H1 (cell line): ENCODE results near the gene RABL2B. TPM values are rescaled to one million over a fixed set of nuclear protein-coding genes. Genes with fewer than 3 reads are reported as not detected.
"Not testable (repeated sequence)": the region's sequence is repeated elsewhere in the genome, so short reads cannot be mapped to it uniquely, and the experiment has no call there.

Source experiments
- CTCF ChIA-PET: fragments of 300-600 bp; sonication (Branson Sonifier 250); formaldehyde crosslinking; loops from one replicate; lab custom pipeline; 2021; ENCODE audit not compliant: partially characterized antibody; lab: Charles Lee
- POLR2A ChIA-PET: fragments of 300-600 bp; sonication (Branson Sonifier 250); formaldehyde crosslinking; loops from one replicate; lab custom pipeline; 2021; ENCODE audit warnings: inconsistent platforms; ENCODE audit not compliant: partially characterized antibody; lab: Charles Lee
- DNase-seq, 2 experiments: peaks; one replicate each; pipeline versions ENCODE4 v3.0.0 to v3.0.0-alpha.2; 2010 to 2022; ENCODE audit warnings: low spot score in 2 of 2, low read depth in 1 of 2, mixed read lengths in 1 of 2
- FAIRE-seq: peaks from 2 replicates; lab custom pipeline; 2011; peaks lifted over from hg19 to GRCh38; lab: Jason Lieb, UNC
- H2AFZ ChIP-seq: 2 replicates; pipeline ENCODE4 v1.8.1; 2012; ENCODE audit warnings: low read length, inconsistent platforms
- H2AK5ac ChIP-seq: 2 replicates; pipeline ENCODE4 v1.6.1; 2013; ENCODE audit warnings: low read depth, low read length
- H2BK120ac ChIP-seq: replicated peaks from 2 replicates; pipeline ENCODE3; 2013; ENCODE audit warnings: low read depth, low read length, inconsistent platforms
- H2BK12ac ChIP-seq: 2 replicates; pipeline ENCODE4 v1.6.1; 2013; ENCODE audit warnings: low read depth, low read length
- H2BK15ac ChIP-seq: 2 replicates; pipeline ENCODE4 v1.6.1; 2013; ENCODE audit warnings: low read length
- H2BK20ac ChIP-seq: 2 replicates; pipeline ENCODE4 v1.6.1; 2013; ENCODE audit warnings: low read length
- H2BK5ac ChIP-seq: 2 replicates; pipeline ENCODE4 v1.6.1; 2013; ENCODE audit warnings: low read depth, low read length
- H3K14ac ChIP-seq: 2 replicates; pipeline ENCODE4 v1.6.1; 2013; ENCODE audit warnings: inconsistent platforms; ENCODE audit not compliant: insufficient read length
- H3K18ac ChIP-seq: 2 replicates; pipeline ENCODE4 v1.6.1; 2013; ENCODE audit warnings: low read length; ENCODE audit errors: extremely low read depth
- H3K23ac ChIP-seq: 2 replicates; pipeline ENCODE4 v1.6.1; 2013; ENCODE audit warnings: inconsistent platforms; ENCODE audit not compliant: insufficient read length
- H3K23me2 ChIP-seq: 2 replicates; pipeline ENCODE4 v1.6.1; 2013; ENCODE audit warnings: low read depth, low read length
- H3K27ac ChIP-seq: 2 replicates; pipeline ENCODE4 v1.6.1; 2011; ENCODE audit warnings: low read depth, low read length, inconsistent platforms
- H3K27me3 ChIP-seq, 4 experiments: replicated peaks in 1 of 4; 1 replicate in 1 of 4; 2 replicates in 3 of 4; pipeline versions ENCODE4 v1.6.1 to v1.8.1; 2011 to 2013; ENCODE audit warnings: low read length in 3 of 4, mild to moderate bottlenecking in 3 of 4, inconsistent platforms in 2 of 4, mixed read lengths in 2 of 4, moderate library complexity in 1 of 4; ENCODE audit not compliant: control insufficient read depth in 3 of 4, insufficient read depth in 3 of 4; ENCODE audit errors: extremely low read depth in 1 of 4
- H3K36me3 ChIP-seq, 4 experiments: 2 replicates each; pipeline versions ENCODE4 v1.6.1 to v1.8.1; 2011 to 2013; ENCODE audit warnings: mild to moderate bottlenecking in 4 of 4, low read length in 3 of 4, moderate library complexity in 2 of 4, control low read depth in 1 of 4, inconsistent platforms in 1 of 4; ENCODE audit not compliant: insufficient read depth in 4 of 4, control insufficient read depth in 2 of 4
- H3K4ac ChIP-seq: replicated peaks from 2 replicates; pipeline ENCODE3; 2013; ENCODE audit warnings: low read length, low read depth, mixed read lengths, inconsistent platforms; ENCODE audit not compliant: insufficient read length
- H3K4me1 ChIP-seq, 4 experiments: replicated peaks in 1 of 4; 1 replicate in 1 of 4; 2 replicates in 3 of 4; pipeline versions ENCODE4 v1.6.1 to v1.8.1; 2011 to 2013; ENCODE audit warnings: low read length in 3 of 4, inconsistent platforms in 2 of 4, mixed read lengths in 1 of 4; ENCODE audit not compliant: insufficient read depth in 4 of 4, control insufficient read depth in 3 of 4
- H3K4me2 ChIP-seq, 2 experiments: 2 replicates each; pipeline versions ENCODE4 v1.6.1 to v1.8.1; 2011 to 2013; ENCODE audit warnings: low read depth in 2 of 2, low read length in 2 of 2, control low read depth in 1 of 2, inconsistent platforms in 1 of 2, mild to moderate bottlenecking in 1 of 2; ENCODE audit not compliant: insufficient read depth in 1 of 2
- H3K4me3 ChIP-seq, 4 experiments: fragments of 200-600, 300-600 bp in 1 of 4; sonication (generic), shearing (Covaris generic), sonication (Bioruptor Twin) in 1 of 4; 2 replicates each; pipeline versions ENCODE4 v1.5.1 to v1.8.1; 2011 to 2016; ENCODE audit warnings: low read length in 4 of 4, low read depth in 3 of 4, control low read depth in 2 of 4, inconsistent platforms in 2 of 4, mild to moderate bottlenecking in 2 of 4, mixed read lengths in 1 of 4, moderate library complexity in 1 of 4; ENCODE audit not compliant: insufficient read depth in 2 of 4; ENCODE audit errors: extremely low read depth in 1 of 4
- H3K56ac ChIP-seq: replicated peaks from 2 replicates; pipeline ENCODE3; 2013; ENCODE audit warnings: low read depth, mild to moderate bottlenecking, mixed read lengths, low read length, inconsistent platforms; ENCODE audit not compliant: insufficient read length
- H3K79me1 ChIP-seq: 2 replicates; pipeline ENCODE4 v1.6.1; 2013; ENCODE audit warnings: low read depth, low read length, control low read depth
- H3K79me2 ChIP-seq, 2 experiments: 2 replicates each; pipeline versions ENCODE4 v1.6.1 to v1.8.1; 2012 to 2013; ENCODE audit warnings: low read length in 2 of 2, mild to moderate bottlenecking in 2 of 2, inconsistent platforms in 1 of 2; ENCODE audit not compliant: insufficient read depth in 2 of 2, control insufficient read depth in 1 of 2
- H3K9ac ChIP-seq, 4 experiments: replicated peaks in 1 of 4; 1 replicate in 1 of 4; 2 replicates in 3 of 4; pipeline versions ENCODE4 v1.6.1 to v1.8.1; 2011 to 2013; ENCODE audit warnings: low read depth in 3 of 4, low read length in 3 of 4, control low read depth in 2 of 4, mild to moderate bottlenecking in 2 of 4, moderate library complexity in 2 of 4, inconsistent platforms in 1 of 4; ENCODE audit errors: extremely low read depth in 1 of 4
- H3K9me3 ChIP-seq, 2 experiments: 2 replicates each; pipeline versions ENCODE4 v1.6.1 to v1.8.1; 2012 to 2013; ENCODE audit warnings: mild to moderate bottlenecking in 2 of 2, moderate library complexity in 2 of 2, control low read depth in 1 of 2, inconsistent platforms in 1 of 2, low read depth in 1 of 2, low read length in 1 of 2, mixed read lengths in 1 of 2; ENCODE audit not compliant: insufficient read depth in 2 of 2
- H4K20me1 ChIP-seq, 2 experiments: replicated peaks in 1 of 2; 2 replicates each; pipeline versions ENCODE3 to v1.8.1; 2011 to 2013; ENCODE audit warnings: inconsistent platforms in 2 of 2, low read length in 2 of 2, mild to moderate bottlenecking in 1 of 2; ENCODE audit not compliant: insufficient read depth in 2 of 2, control insufficient read depth in 1 of 2
- H4K5ac ChIP-seq: 2 replicates; pipeline ENCODE4 v1.6.1; 2013; ENCODE audit warnings: low read length, low read depth, mixed read lengths, inconsistent platforms; ENCODE audit not compliant: insufficient read length
- H4K8ac ChIP-seq: 2 replicates; pipeline ENCODE4 v1.8.0; 2013; ENCODE audit warnings: mild to moderate bottlenecking, moderate library complexity, low read length, inconsistent platforms; ENCODE audit not compliant: insufficient read depth; ENCODE audit errors: extremely low read depth
- H4K91ac ChIP-seq: replicated peaks from 2 replicates; pipeline ENCODE3; 2013; ENCODE audit warnings: low read length, mixed read lengths, inconsistent platforms; ENCODE audit not compliant: insufficient read length
- WGBS, 2 experiments: shearing (Covaris generic) in 1 of 2; methylation state at CpG; one replicate each; pipeline versions ENCODE4 v1.1.6 to v1.1.7; 2013 to 2015; ENCODE audit warnings: low lambda C conversion rate in 2 of 2, mixed read lengths in 2 of 2, inconsistent platforms in 1 of 2, low coverage in 1 of 2, missing lambda C conversion rate in 1 of 2; ENCODE audit not compliant: insufficient replicate concordance in 2 of 2, insufficient coverage in 1 of 2, insufficient read length in 1 of 2; ENCODE audit errors: extremely low coverage in 1 of 2, missing lambda C conversion rate in 1 of 2; 5-methylcytosine and 5-hydroxymethylcytosine counted together
- polyA plus RNA-seq, 7 experiments: library from polyadenylated mRNA; depleted of rRNA in 3 of 7; stranded (reverse) in 5 of 7; unstranded in 2 of 7; fragments of >200 nt in 5 of 7; fragments of 200-250 nt in 2 of 7; gene quantifications; 1 replicate in 5 of 7; 2 replicates in 1 of 7; 4 replicates in 1 of 7; pipeline versions ENCODE4 v1.2.1 to v1.2.3, GENCODE V29; 2011 to 2013; ENCODE audit warnings: missing spikeins in 2 of 7, mixed read lengths in 2 of 7
- total RNA-seq: library from RNA; stranded (reverse); fragmentation: NEBNext Ultra II Directional; extraction: Animal tissue kit (Norgen Biotek cat#: 25700); gene quantifications from 2 replicates; pipeline ENCODE4 v1.2.1, GENCODE V29; 2021

The RABL2B gene
- total and polyA plus RNA-seq, 2 of the 8 experiments (the other 6 are each of a cell fraction or from before 2014, with no cell fraction given) = 16.2 to 26.5 TPM

DNA sequence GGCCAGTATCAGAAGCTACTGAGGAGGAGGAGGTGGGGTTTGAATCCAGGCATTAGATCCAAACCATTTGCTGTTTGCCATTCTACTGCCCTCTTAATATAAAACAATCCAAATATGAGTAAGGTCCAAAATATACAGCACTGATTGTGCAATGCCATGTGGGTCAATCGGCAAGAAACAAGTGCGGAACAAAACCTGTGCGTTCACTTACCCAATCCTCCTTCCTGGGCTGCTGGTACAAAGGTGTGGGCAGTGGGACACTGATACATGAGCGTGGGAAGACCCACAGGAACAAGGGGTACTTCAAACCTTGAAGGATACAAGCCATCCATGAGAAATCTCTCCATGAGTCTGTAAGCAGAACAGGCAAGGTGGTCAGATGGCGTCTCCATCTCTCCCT lies 5.8 kb downstream of the RABL2B start:
- H3K79me1 ChIP-seq, H3K79me2 ChIP-seq, H3K9me3 ChIP-seq, H2AK5ac ChIP-seq, H3K4ac ChIP-seq, H3K4me2 ChIP-seq, H4K91ac ChIP-seq, DNase-seq, H2BK12ac ChIP-seq, H3K14ac ChIP-seq, H3K23me2 ChIP-seq, H3K36me3 ChIP-seq, CTCF ChIA-PET, H4K5ac ChIP-seq, H3K56ac ChIP-seq, H2BK5ac ChIP-seq, H2BK15ac ChIP-seq, H2AFZ ChIP-seq, H3K23ac ChIP-seq, H4K8ac ChIP-seq, POLR2A ChIA-PET, H3K18ac ChIP-seq, H3K27me3 ChIP-seq, H3K4me1 ChIP-seq, H3K9ac ChIP-seq, H3K27ac ChIP-seq, H3K4me3 ChIP-seq, H2BK120ac ChIP-seq, H2BK20ac ChIP-seq, FAIRE-seq, H4K20me1 ChIP-seq: not testable (repeated sequence)
- WGBS, 2 experiments = 85% methylated on average over 5 of the region's 5 CpGs; no CpG with 5 or more reads in 1 of the 2 experiments
